GM18507 (cell line): ENCODE measurements around the gene WDR59.
"Not testable (repeated sequence)": the region's sequence is repeated elsewhere in the genome, so short reads cannot be mapped to it uniquely, and the experiment has no call there.

Experiments
- DNase-seq: peaks from one replicate; pipeline ENCODE4 v3.0.0; 2011; ENCODE audit warnings: low read depth; ENCODE audit not compliant: insufficient read length; ENCODE audit errors: extremely low spot score
- FAIRE-seq: peaks from 2 replicates; lab custom pipeline; 2011; peaks lifted over from hg19 to GRCh38; lab: Jason Lieb, UNC

WDR59 gene

GRCh38 chr16:74923766-74924460, 61.0 kb downstream of the WDR59 start:
- DNase-seq (no peak), FAIRE-seq (no peak)

GRCh38 chr16:74922150-74923138, 62.5 kb downstream of the WDR59 start:
- no peak for FAIRE-seq
- DNase-seq = no peak

GRCh38 chr16:74921051-74921450, 63.9 kb downstream of the WDR59 start:
- DNase-seq (no peak), FAIRE-seq (no peak)

DNA sequence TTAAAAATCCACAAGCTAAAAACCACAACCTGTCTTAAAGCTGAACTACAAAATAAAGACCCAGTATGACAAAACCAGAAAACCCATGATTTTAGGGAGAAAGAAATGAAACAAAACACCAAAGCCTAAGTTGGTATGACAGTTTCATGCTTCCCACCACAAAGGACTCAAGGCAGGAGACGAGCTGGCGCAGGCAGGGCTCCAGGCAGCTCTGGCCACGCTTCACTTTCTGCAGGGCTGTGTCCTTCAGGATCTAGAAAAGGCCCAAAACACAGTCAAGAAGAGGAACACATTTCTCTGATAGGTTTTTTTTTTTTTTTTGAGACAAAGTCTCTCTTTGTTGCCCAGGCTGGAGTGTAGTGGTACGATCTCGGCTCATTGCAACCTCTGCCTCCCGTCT, 75.3 kb downstream of the WDR59 start:
- FAIRE-seq (no peak), DNase-seq (no peak)

GRCh38 chr16:74908759-74909158, 76.2 kb downstream of the WDR59 start:
- FAIRE-seq, DNase-seq: not testable (repeated sequence)

DNA sequence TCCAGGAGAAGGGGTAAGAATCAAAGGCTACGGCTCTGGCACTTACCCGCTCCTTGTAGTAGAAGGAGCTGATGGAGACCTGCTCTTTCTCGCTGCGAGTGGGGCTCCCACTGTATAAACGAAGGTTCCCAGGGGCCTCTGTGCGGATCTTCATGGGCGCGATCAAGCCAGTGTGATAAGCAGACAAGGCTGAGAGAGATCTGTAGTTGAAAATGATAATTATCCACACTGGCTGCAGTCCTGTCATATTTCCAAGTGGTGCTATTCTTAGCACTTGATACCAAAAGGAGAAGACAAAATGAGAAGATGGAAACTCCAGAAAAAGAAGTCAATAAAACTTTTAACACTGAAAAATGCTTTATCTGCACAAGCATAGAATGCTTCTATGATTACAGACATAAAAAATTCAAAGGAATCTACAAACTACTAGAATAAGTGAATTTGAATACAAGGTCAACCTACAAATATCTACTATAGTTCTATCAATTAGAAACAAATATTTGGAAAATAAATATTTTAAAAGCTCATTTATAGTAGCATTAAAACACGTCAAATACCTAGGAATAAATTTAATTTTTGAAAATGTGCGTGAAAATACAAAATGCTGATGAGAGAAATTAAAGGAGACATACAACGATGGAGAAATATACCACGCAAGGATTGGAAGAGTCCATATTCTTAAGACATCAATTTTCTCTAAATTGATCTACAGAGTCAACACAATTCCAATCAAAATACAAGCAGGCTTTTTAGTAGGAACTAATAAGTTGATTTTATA, 80.8 kb downstream of the WDR59 start:
- FAIRE-seq = no peak
- no peak for DNase-seq

DNA sequence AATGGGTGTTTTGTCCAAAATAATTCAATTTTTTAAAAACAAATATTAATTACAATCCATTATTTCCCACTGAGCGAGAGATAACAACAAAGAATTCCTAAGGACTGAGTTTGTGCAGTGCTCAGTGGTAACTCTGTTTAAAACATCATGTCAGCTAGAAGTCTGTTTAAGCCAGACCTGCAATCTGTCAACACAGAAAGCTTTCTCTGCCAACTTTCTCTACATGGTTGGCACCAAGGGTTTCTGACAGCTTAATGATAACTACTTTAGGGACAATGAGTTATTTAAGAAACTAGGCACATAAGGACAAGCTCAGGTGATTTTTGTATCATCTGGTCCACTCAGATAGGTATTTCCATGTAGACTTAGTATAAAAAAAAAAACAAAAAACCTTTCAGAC, 81.8 kb downstream of the WDR59 start:
- FAIRE-seq = no peak

DNA sequence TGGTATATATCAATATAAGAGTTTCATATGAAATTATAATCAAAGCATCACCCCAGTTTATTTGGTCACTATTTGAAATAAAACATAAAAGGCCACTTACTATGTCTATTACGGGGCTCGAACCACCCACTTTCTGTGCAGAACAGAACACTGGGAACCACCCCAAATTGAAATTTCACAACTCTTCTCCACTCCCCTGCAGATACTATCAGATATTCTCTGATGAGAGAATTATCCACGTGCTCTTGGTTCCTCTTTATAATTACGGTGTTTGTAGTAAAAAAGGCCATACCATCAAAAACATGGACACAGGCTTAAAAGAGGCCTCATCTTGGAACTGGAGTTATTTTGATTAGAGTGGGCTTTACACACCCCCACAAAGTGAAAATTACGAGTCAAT, 82.8 kb downstream of the WDR59 start:
- FAIRE-seq = no peak

More for the DNA sequence above, 81.8 kb downstream of the WDR59 start:
- no peak for DNase-seq

DNA sequence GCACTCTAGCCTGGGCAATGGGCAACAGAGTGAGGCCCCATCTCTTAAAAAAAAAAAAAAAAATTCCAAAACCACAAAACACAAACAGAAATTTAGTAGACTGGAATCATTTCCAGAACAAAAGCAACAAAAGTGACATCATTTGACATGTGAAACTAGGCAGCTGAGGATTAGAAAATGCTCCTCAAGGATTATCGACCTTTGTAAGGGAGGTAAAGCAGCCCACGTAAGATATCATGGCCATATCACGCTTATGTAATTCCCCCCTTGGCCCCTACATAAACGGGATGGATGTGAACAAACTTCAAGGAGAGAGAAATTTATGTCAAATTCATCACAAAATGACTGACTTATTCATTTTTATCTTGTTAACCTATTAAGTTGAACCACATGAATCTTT, 83.3 kb downstream of the WDR59 start:
- DNase-seq (no peak), FAIRE-seq (no peak)

More for the DNA sequence above, 82.8 kb downstream of the WDR59 start:
- no peak for DNase-seq

GRCh38 chr16:74899816-74900215, 85.1 kb downstream of the WDR59 start:
- no peak for FAIRE-seq
- DNase-seq = no peak

DNA sequence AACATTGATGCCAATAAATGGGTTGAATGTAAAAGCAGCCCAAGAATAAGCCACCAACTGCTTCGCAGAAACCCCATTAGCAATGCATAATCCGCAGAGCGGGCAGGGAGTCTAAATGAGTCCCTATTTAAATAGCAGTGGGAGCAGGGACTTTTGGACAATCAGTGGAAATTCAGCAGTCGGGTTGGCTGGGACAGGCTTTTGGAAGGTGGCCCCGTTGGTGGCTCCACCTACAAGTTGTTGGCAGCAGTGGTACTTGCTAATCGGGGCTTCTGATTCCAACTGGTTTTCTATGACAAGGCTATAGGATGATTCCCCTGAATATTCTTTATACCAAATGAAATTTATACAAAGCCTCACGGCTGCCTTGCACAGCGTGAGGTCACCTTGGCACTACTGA, 86.3 kb downstream of the WDR59 start:
- DNase-seq = no peak
- FAIRE-seq = no peak

DNA sequence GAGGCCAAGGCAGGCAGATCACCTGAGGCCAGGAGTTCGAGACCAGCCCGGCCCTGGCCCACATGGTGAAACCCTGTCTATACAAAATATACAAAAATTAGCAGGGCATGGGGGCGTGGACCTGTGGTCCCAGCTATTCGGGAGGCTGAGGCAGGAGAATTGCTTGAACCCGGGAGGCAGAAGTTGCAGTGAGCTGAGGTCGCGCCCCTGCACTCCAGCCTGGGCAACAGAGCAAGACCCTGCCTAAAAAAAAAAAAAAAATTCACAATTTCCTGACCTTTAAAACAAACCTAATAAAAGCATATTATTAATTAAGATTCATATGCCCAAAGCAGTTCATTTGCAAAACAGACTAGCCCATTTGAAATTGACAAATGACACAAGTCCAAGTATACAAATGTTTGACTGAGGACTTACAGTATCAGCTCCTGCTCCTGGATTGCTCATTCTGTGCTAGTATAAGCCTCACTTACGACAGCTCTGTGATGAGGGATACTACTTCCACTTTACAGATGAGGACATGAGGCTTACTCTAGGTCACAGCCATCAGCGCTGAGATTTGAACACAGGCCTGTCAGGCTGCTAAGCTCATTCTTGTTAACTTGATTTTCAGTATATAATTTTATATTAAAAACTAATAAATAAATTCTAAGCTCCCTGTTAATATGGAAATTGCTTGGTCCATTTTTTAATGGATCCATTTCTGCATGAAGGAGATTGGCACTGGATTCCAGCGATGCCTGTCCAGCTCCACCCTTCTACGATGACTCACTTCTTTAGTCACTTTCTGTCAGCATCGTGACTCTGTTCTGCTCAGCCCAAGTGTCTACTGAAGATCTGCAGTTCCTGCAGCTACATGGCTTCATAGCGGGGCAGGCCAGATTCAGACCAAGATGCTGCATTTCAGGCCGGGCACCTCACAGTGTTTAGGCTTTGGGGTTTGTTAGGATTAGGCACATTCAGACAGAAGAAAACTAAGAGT, 88.2 kb downstream of the WDR59 start:
- FAIRE-seq = no peak
- DNase-seq = no peak

DNA sequence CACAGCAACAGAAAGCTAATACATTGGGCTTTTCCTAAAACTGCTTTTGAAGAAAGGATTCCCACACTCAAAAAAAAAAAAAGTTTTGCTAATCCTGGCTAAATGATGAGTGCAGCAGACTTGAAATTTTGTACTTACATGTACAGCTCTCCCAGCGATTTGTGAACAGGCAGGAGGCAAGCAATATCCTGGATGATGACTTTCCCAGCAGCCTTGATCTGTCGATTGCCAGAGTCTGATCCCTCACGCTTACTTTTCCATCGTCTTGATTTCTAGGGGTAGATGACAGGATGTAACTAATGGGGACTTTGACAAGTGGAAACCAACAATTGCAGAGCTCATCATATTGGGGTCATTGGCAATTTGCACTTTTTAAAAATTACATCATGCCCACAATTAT, 91.4 kb downstream of the WDR59 start:
- DNase-seq (no peak), FAIRE-seq (no peak)

DNA sequence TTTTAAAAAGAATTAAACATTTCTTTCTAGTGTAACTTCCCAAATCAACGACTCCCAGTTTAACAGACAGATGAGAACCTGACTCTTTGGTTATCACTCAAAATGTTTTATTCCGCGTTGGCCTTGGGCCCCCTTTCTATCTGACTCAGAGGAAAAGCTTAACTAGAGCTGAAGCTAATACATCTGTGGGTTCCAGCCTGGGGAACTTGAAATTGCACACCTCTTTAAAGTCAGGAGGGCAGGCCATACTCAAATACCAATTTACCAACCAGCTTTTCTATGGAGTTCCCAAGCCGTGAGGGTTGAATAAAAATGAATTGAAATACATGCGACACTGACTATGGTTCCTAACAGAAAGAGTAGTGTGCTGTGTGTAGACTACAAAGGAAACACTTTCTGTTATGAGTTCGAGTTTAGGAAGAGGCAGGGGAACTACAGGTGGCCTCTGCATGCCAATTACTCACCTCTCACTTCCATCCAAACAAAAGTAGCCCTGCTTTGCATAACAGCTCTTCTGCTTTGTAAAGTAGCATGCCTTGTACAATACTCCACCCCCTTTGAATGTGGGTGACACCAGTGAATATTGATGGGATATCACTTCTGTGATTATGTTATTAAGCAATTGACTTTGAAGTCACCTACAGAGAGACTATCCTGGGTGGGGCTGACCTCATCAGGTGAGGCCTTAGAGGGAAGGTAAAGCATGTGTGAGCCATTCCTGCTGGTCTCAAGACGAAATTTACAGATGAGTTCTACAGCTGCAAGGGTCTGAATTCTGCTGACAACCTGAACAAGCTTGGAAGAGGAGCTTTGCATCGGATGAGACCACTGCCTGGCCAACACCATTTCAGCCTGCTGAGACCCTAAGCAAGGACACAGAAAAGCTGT, 92.1 kb downstream of the WDR59 start:
- DNase-seq (peak; percentile 37), FAIRE-seq (peak; percentile 86)

- no peak for DNase-seq
- FAIRE-seq = no peak
Observed at GRCh38 chr16:74888888-74889287, 96.0 kb downstream of the WDR59 start.

GRCh38 chr16:74888232-74888862, 96.6 kb downstream of the WDR59 start:
- FAIRE-seq = no peak
- DNase-seq = no peak

GRCh38 chr16:74887084-74887483, 97.8 kb downstream of the WDR59 start:
- DNase-seq = no peak
- FAIRE-seq = no peak
